ENCODE results near the gene PAIP2. TPM values are rescaled to one million over a fixed set of nuclear protein-coding genes. Genes with fewer than 3 reads are reported as not detected.

Gene PAIP2
- total RNA-seq, 1 experiment from 2014 or later = 95.0 TPM

- no peak overlapping the region for H3K27ac ChIP-seq (ENCODE audit: low read depth, low read length, poor library complexity, severe bottlenecking)
- ChIA-PET POLR2A (ENCODE audit: low non-redundant PET) (no interaction called here), CTCF (no interaction called here)
- TF ChIP-seq EZH2 (IDR thresholded peaks at IDR 0.05; ENCODE audit: borderline replicate concordance, low read depth, low read length, poor library complexity, severe bottlenecking) = no peak
- TF ChIP-seq CTCF (conservative IDR thresholded peaks at IDR 0.05; ENCODE audit: low read depth, low read length) = no peak
- no peak for DNase-seq (ENCODE audit: low spot score)
- H3K4me3 ChIP-seq (ENCODE audit: low read depth, low read length, poor library complexity, severe bottlenecking) = no peak overlapping the region
- intact Hi-C loops (cut with micrococcal nuclease; ENCODE audit: unreplicated experiment) = no loop called here
- BruUV-seq (replicated peaks) = no TSS peak
- H3K27me3 ChIP-seq (replicated peaks; ENCODE audit: insufficient read depth, low read depth, low read length, poor library complexity) = no peaks in the 10 kb centered on the region
- H3K4me1 ChIP-seq (ENCODE audit: insufficient read depth, low read length, poor library complexity, severe bottlenecking) = no peaks in the 10 kb centered on the region
- H3K9me3 ChIP-seq (ENCODE audit: low read depth, low read length, poor library complexity, severe bottlenecking) = no peaks in the 10 kb centered on the region
- H3K36me3 ChIP-seq (ENCODE audit: insufficient read depth, low read length, poor library complexity, severe bottlenecking) = peaks cover 12% of the 10 kb centered on the region
Observed at GRCh38 chr5:139374909-139375308, 33.3 kb downstream of the PAIP2 start.

- ChIA-PET CTCF (no interaction called here), POLR2A (ENCODE audit: low non-redundant PET) (no interaction called here)
- Histone ChIP-seq H3K4me3 (ENCODE audit: low read depth, low read length, poor library complexity, severe bottlenecking) (no peak overlapping the region), H3K9me3 (ENCODE audit: low read depth, low read length, poor library complexity, severe bottlenecking) (no peaks in the 10 kb centered on the region), H3K27ac (ENCODE audit: low read depth, low read length, poor library complexity, severe bottlenecking) (no peak overlapping the region), H3K4me1 (ENCODE audit: insufficient read depth, low read length, poor library complexity, severe bottlenecking) (no peaks in the 10 kb centered on the region), H3K36me3 (ENCODE audit: insufficient read depth, low read length, poor library complexity, severe bottlenecking) (peaks cover 8% of the 10 kb centered on the region), H3K27me3 (replicated peaks; ENCODE audit: insufficient read depth, low read depth, low read length, poor library complexity) (no peaks in the 10 kb centered on the region)
- TF ChIP-seq EZH2 (IDR thresholded peaks at IDR 0.05; ENCODE audit: borderline replicate concordance, low read depth, low read length, poor library complexity, severe bottlenecking) (no peak), CTCF (conservative IDR thresholded peaks at IDR 0.05; ENCODE audit: low read depth, low read length) (no peak)
- DNase-seq (ENCODE audit: low spot score) = no peak
- BruUV-seq (replicated peaks) = no TSS peak
- intact Hi-C loops (cut with micrococcal nuclease; ENCODE audit: unreplicated experiment) = no loop called here
Observed at GRCh38 chr5:139376364-139376763, 34.7 kb downstream of the PAIP2 start.

GRCh38 chr5:139377226-139377625 is 35.6 kb downstream of the PAIP2 start:
- intact Hi-C loops (cut with micrococcal nuclease; ENCODE audit: unreplicated experiment) = no loop called here
- Histone ChIP-seq H3K27me3 (replicated peaks; ENCODE audit: insufficient read depth, low read depth, low read length, poor library complexity) (no peaks in the 10 kb centered on the region), H3K4me1 (ENCODE audit: insufficient read depth, low read length, poor library complexity, severe bottlenecking) (no peaks in the 10 kb centered on the region), H3K27ac (ENCODE audit: low read depth, low read length, poor library complexity, severe bottlenecking) (no peak overlapping the region), H3K9me3 (ENCODE audit: low read depth, low read length, poor library complexity, severe bottlenecking) (no peaks in the 10 kb centered on the region), H3K4me3 (ENCODE audit: low read depth, low read length, poor library complexity, severe bottlenecking) (no peak overlapping the region), H3K36me3 (ENCODE audit: insufficient read depth, low read length, poor library complexity, severe bottlenecking) (peaks cover 3% of the 10 kb centered on the region)
- BruUV-seq (replicated peaks) = no TSS peak
- DNase-seq (ENCODE audit: low spot score) = no peak
- TF ChIP-seq CTCF (conservative IDR thresholded peaks at IDR 0.05; ENCODE audit: low read depth, low read length) = no peak
- TF ChIP-seq EZH2 (IDR thresholded peaks at IDR 0.05; ENCODE audit: borderline replicate concordance, low read depth, low read length, poor library complexity, severe bottlenecking) = no peak
- CTCF ChIA-PET = no interaction called here
- POLR2A ChIA-PET (ENCODE audit: low non-redundant PET) = no interaction called here

All from A673 (cell line).